HCT116 (cell line): ENCODE measurements around the gene ZBTB3. TPM values are rescaled to one million over a fixed set of nuclear protein-coding genes. Genes with fewer than 3 reads are reported as not detected.

Experiments
- ATAC-seq: fragments of 200-7000 bp; cut with Tn5 transposase; 2 replicates; pipeline ENCODE4 v1.9.1; 2020; ENCODE audit warnings: mild to moderate bottlenecking, moderate library complexity
- BruUV-seq: library from RNA; stranded (reverse); fragments of 400-500 nt; replicated peaks from 2 replicates; lab custom pipeline; 2021; lab: Mats Ljungman, UMichigan
- CTCF ChIA-PET: fragments of 300-600 bp; sonication (Branson Sonifier 250); formaldehyde crosslinking; loops from one replicate; lab custom pipeline; 2021; ENCODE audit warnings: antibody characterized with exemption; lab: Charles Lee
- POLR2A ChIA-PET: fragments of 300-600, 350-600 bp; sonication (Branson Sonifier 250); formaldehyde crosslinking; loops from one replicate; lab custom pipeline; 2021; ENCODE audit warnings: antibody characterized with exemption; lab: Charles Lee
- RAD21 ChIA-PET, 2 experiments: fragments of 300-600 bp; sonication (Branson Sonifier 250); formaldehyde crosslinking; loops; one replicate each; lab custom pipeline; 2023; ENCODE audit warnings: low total read pairs in 2 of 2; ENCODE audit not compliant: uncharacterized antibody in 2 of 2, unreplicated experiment in 2 of 2, low non-redundant PET in 1 of 2; lab: Charles Lee
- DNase-seq: peaks from one replicate; pipeline ENCODE4 v3.0.0-alpha.2; 2010; ENCODE audit warnings: low read depth, low spot score
- H2AFZ ChIP-seq: fragments of 200-600 bp; shearing (Covaris generic), sonication (generic); 2 replicates; pipeline ENCODE4 v1.6.1; 2017; ENCODE audit warnings: low read depth, mixed run types, mixed read lengths, antibody characterized with exemption, low read length; ENCODE audit not compliant: poor library complexity, severe bottlenecking
- H3K27ac ChIP-seq: 2 replicates; pipeline ENCODE4 v1.5.1; 2012; ENCODE audit warnings: low read depth, low read length
- H3K27me3 ChIP-seq: fragments of 200-600 bp; sonication (generic); 2 replicates; pipeline ENCODE4 v1.6.1; 2016; ENCODE audit warnings: mixed run types, low read length, mixed read lengths; ENCODE audit not compliant: insufficient read depth
- H3K36me3 ChIP-seq, 2 experiments: fragments of 200-500 bp in 1 of 2; fragments of 200-600 bp in 1 of 2; sonication (Bioruptor generic) in 1 of 2; sonication (generic) in 1 of 2; 2 replicates each; pipeline versions ENCODE4 v1.5.1 to v1.6.1; 2014 to 2016; ENCODE audit warnings: low read length in 2 of 2, inconsistent platforms in 1 of 2, mixed read lengths in 1 of 2, mixed run types in 1 of 2; ENCODE audit not compliant: insufficient read depth in 2 of 2, control insufficient read depth in 1 of 2
- H3K4me1 ChIP-seq, 2 experiments: fragments of 200-600 bp in 1 of 2; sonication (generic) in 1 of 2; 2 replicates each; pipeline versions ENCODE4 v1.5.1 to v1.6.1; 2012 to 2017; ENCODE audit warnings: low read length in 2 of 2, inconsistent platforms in 1 of 2, mild to moderate bottlenecking in 1 of 2, mixed read lengths in 1 of 2, mixed run types in 1 of 2, moderate library complexity in 1 of 2; ENCODE audit not compliant: insufficient read depth in 2 of 2, control insufficient read depth in 1 of 2
- H3K4me2 ChIP-seq: fragments of 200-600 bp; sonication (generic); 2 replicates; pipeline ENCODE4 v1.6.1; 2017; ENCODE audit warnings: mixed run types, low read length, mixed read lengths
- H3K4me3 ChIP-seq, 2 experiments: fragments of 200-600 bp in 1 of 2; sonication (generic) in 1 of 2; replicated peaks in 1 of 2; 2 replicates each; pipeline ENCODE4 v1.5.1; 2011 to 2016; ENCODE audit warnings: low read length in 2 of 2, control low read depth in 1 of 2, low read depth in 1 of 2, mild to moderate bottlenecking in 1 of 2, mixed read lengths in 1 of 2, mixed run types in 1 of 2
- H3K79me2 ChIP-seq: fragments of 200-600 bp; sonication (generic); 2 replicates; pipeline ENCODE4 v1.6.1; 2017; ENCODE audit warnings: mild to moderate bottlenecking, mixed run types, low read length, moderate library complexity, mixed read lengths; ENCODE audit not compliant: insufficient read depth
- H3K9ac ChIP-seq: fragments of 200-600 bp; sonication (generic); 2 replicates; pipeline ENCODE4 v1.6.1; 2016; ENCODE audit warnings: low read length, mixed read lengths
- H3K9me2 ChIP-seq: fragments of 200-600 bp; sonication (generic), shearing (Covaris generic); 2 replicates; pipeline ENCODE4 v1.6.1; 2017; ENCODE audit warnings: mixed run types, mild to moderate bottlenecking, moderate library complexity; ENCODE audit not compliant: insufficient read depth
- H3K9me3 ChIP-seq, 2 experiments: fragments of 200-500 bp in 1 of 2; fragments of 200-600 bp in 1 of 2; sonication (Bioruptor generic) in 1 of 2; sonication (generic) in 1 of 2; 2 replicates each; pipeline ENCODE4 v1.6.1; 2014 to 2017; ENCODE audit warnings: low read length in 2 of 2, mixed read lengths in 2 of 2, inconsistent platforms in 1 of 2, low read depth in 1 of 2, mild to moderate bottlenecking in 1 of 2, mixed run types in 1 of 2, moderate library complexity in 1 of 2; ENCODE audit not compliant: control insufficient read depth in 1 of 2, insufficient read depth in 1 of 2
- H4K20me1 ChIP-seq: fragments of 200-600 bp; sonication (generic), shearing (Covaris generic); 2 replicates; pipeline ENCODE4 v1.6.1; 2017; ENCODE audit warnings: mixed run types, mild to moderate bottlenecking, moderate library complexity; ENCODE audit not compliant: insufficient read depth
- CBX3 ChIP-seq: IDR thresholded peaks from 2 replicates; pipeline ENCODE4 v1.6.1; 2012; ENCODE audit warnings: low read depth
- CTCF ChIP-seq, 3 experiments: fragments of 200-600 bp in 1 of 3; sonication (generic) in 1 of 3; IDR thresholded peaks in 2 of 3; conservative IDR thresholded peaks in 1 of 3; 2 replicates each; pipeline ENCODE4 v1.5.1; 2012 to 2017; ENCODE audit warnings: low read depth in 2 of 3, low read length in 2 of 3, antibody characterized with exemption in 1 of 3, borderline replicate concordance in 1 of 3, control low read depth in 1 of 3, mild to moderate bottlenecking in 1 of 3, mixed read lengths in 1 of 3, mixed run types in 1 of 3, moderate library complexity in 1 of 3; ENCODE audit not compliant: insufficient read depth in 1 of 3
- ELF1 ChIP-seq: IDR thresholded peaks from 2 replicates; pipeline ENCODE4 v1.6.1; 2012; ENCODE audit warnings: low read depth, borderline replicate concordance
- EZH2 ChIP-seq: fragments of 200-600 bp; sonication (generic); IDR thresholded peaks from 2 replicates; pipeline ENCODE4 v1.6.1; 2017; ENCODE audit warnings: antibody characterized with exemption, mixed run types
- EZH2phosphoT487 ChIP-seq: fragments of 200-600 bp; IDR thresholded peaks from 2 replicates; pipeline ENCODE4 v1.6.1; 2018; ENCODE audit warnings: antibody characterized with exemption, borderline replicate concordance
- FOSL1 ChIP-seq: IDR thresholded peaks from 2 replicates; pipeline ENCODE4 v1.6.1; 2012; ENCODE audit warnings: low read depth
- JUND ChIP-seq: IDR thresholded peaks from 2 replicates; pipeline ENCODE4 v1.6.1; 2012
- POLR2A ChIP-seq: IDR thresholded peaks from 2 replicates; pipeline ENCODE4 v1.7.0; 2011; ENCODE audit warnings: borderline replicate concordance; ENCODE audit not compliant: insufficient read depth, insufficient read length; ENCODE audit errors: extremely low read depth
- POLR2AphosphoS5 ChIP-seq: IDR thresholded peaks from 2 replicates; pipeline ENCODE4 v1.6.1; 2011; ENCODE audit warnings: mild to moderate bottlenecking, low read depth, low read length, moderate library complexity
- RAD21 ChIP-seq: IDR thresholded peaks from 2 replicates; pipeline ENCODE4 v1.6.1; 2012; ENCODE audit warnings: low read depth, mild to moderate bottlenecking
- SIN3A ChIP-seq: IDR thresholded peaks from 2 replicates; pipeline ENCODE4 v1.6.1; 2012; ENCODE audit warnings: low read depth
- SP1 ChIP-seq: IDR thresholded peaks from 2 replicates; pipeline ENCODE4 v1.6.1; 2012; ENCODE audit warnings: low read depth
- SRF ChIP-seq: IDR thresholded peaks from 2 replicates; pipeline ENCODE4 v1.6.1; 2012; ENCODE audit warnings: low read depth
- TCF7L2 ChIP-seq: IDR thresholded peaks from 2 replicates; pipeline ENCODE4 v1.7.0; 2011; ENCODE audit warnings: borderline replicate concordance, inconsistent platforms; ENCODE audit not compliant: insufficient read depth, insufficient read length; ENCODE audit errors: extremely low read depth
- YY1 ChIP-seq: IDR thresholded peaks from 2 replicates; pipeline ENCODE4 v1.6.1; 2011; ENCODE audit warnings: low read length, low read depth, moderate library complexity, mild to moderate bottlenecking; ENCODE audit not compliant: insufficient replicate concordance; ENCODE audit errors: extremely low read depth
- ZFX ChIP-seq: fragments of 450-650 bp; IDR thresholded peaks from 2 replicates; pipeline ENCODE4 v1.6.1; 2017
- intact Hi-C: fragments of 100-400 bp; cut with micrococcal nuclease; formaldehyde crosslinking; loops from 2 replicates; pipeline ENCODE4 v1.10.0; 2022
- total RNA-seq: library from RNA; stranded (reverse); gene quantifications from one replicate; pipeline ENCODE4 v1.2.1, GENCODE V29; 2021; ENCODE audit not compliant: unreplicated experiment
- TF ChIP-seq, protein P1 (sequence below): IDR thresholded peaks from 2 replicates; pipeline ENCODE4 v1.6.1; 2012
- TF ChIP-seq, protein P2 (sequence below): IDR thresholded peaks from 2 replicates; pipeline ENCODE4 v1.6.1; 2012
- TF ChIP-seq, protein P3 (sequence below): IDR thresholded peaks from 2 replicates; pipeline ENCODE4 v1.6.1; 2011; ENCODE audit warnings: mild to moderate bottlenecking, low read length, moderate library complexity; ENCODE audit not compliant: insufficient replicate concordance; ENCODE audit errors: extremely low read depth

ZBTB3 gene
- total RNA-seq, 1 experiment from 2014 or later = 11.3 TPM

DNA sequence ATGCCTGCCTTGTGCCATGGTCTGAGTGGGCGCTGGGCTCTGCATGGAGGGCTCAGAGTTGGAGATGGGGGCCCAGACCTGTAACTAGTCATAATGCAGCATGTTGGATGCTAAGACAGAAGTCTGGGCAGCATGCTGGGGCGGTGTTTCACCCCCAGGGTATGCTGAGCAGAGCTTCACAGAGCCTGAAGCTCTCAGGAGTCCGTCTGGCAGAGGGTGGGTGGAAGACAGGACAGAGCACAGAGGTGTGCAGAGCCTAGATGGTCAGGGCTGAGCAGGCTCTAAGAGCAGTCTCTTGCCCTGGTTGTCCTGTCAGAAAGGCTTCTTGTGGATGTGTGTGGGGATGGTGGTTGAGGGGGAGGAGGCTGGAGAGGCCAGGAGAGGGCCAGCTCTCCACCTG is 24.5 kb upstream of the ZBTB3 start:
- Histone ChIP-seq H3K4me1 (no peaks in the 10 kb centered on the region), H4K20me1 (no peaks in the 10 kb centered on the region), H3K4me3 (no peak overlapping the region), H3K9ac (no peak overlapping the region), H3K27ac (no peak overlapping the region), H3K4me2 (no peak overlapping the region), H3K79me2 (0 out of 2 replicates have a peak, but pooled peaks cover 7% of the 10 kb centered on the region), H2AFZ (no peak overlapping the region), H3K27me3 (no peaks in the 10 kb centered on the region), H3K9me2 (no peaks in the 10 kb centered on the region), H3K9me3 (no peaks in the 10 kb centered on the region), H3K36me3 (peaks cover 3 to 13% of the 10 kb centered on the region in 2 experiments; a peak in 3 of 4 replicates)
- TF ChIP-seq, protein P1, sequence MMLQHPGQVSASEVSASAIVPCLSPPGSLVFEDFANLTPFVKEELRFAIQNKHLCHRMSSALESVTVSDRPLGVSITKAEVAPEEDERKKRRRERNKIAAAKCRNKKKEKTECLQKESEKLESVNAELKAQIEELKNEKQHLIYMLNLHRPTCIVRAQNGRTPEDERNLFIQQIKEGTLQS = no peak
- TF ChIP-seq TCF7L2 (no peak), ELF1 (no peak), SP1 (no peak), FOSL1 (no peak), CBX3 (no peak), EZH2phosphoT487 (no peak), POLR2AphosphoS5 (no peak), SRF (no peak), RAD21 (no peak), ZFX (no peak), SIN3A (no peak), POLR2A (no peak), JUND (no peak), YY1 (no peak), EZH2 (no peak), CTCF (IDR thresholded peaks at IDR 0.05 in 2 of 3, conservative IDR thresholded peaks at IDR 0.05 in 1 of 3; ENCODE audit: borderline replicate concordance in 1 of 3, insufficient read depth in 1 of 3, low read depth in 2 of 3, low read length in 2 of 3) (no peak)
- TF ChIP-seq, protein P2, sequence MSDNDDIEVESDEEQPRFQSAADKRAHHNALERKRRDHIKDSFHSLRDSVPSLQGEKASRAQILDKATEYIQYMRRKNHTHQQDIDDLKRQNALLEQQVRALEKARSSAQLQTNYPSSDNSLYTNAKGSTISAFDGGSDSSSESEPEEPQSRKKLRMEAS = no peak
- TF ChIP-seq, protein P3, sequence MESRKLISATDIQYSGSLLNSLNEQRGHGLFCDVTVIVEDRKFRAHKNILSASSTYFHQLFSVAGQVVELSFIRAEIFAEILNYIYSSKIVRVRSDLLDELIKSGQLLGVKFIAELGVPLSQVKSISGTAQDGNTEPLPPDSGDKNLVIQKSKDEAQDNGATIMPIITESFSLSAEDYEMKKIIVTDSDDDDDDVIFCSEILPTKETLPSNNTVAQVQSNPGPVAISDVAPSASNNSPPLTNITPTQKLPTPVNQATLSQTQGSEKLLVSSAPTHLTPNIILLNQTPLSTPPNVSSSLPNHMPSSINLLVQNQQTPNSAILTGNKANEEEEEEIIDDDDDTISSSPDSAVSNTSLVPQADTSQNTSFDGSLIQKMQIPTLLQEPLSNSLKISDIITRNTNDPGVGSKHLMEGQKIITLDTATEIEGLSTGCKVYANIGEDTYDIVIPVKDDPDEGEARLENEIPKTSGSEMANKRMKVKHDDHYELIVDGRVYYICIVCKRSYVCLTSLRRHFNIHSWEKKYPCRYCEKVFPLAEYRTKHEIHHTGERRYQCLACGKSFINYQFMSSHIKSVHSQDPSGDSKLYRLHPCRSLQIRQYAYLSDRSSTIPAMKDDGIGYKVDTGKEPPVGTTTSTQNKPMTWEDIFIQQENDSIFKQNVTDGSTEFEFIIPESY = no peak
- ChIA-PET POLR2A (no interaction called here), CTCF (interaction anchor here (2.7 kb wide), 1 partner anchor 8 kb away, joined by 7 read pairs; no protein-coding TSS in a partner anchor), RAD21 (no interaction called here)
- intact Hi-C loops = no loop called here
- DNase-seq = no peak
- ATAC-seq = no peak
- no TSS peak for BruUV-seq
